Pancreas (tissue), 10 donors: ENCODE results near the gene TSHZ1. TPM values are rescaled to one million over a fixed set of nuclear protein-coding genes. Genes with fewer than 3 reads are reported as not detected.
A peak's percentile ranks its signal among the peaks of the same experiment; 100 is the strongest.

Source experiments
- ATAC-seq, 4 donors: fragments of 200-7000 bp; cut with Tn5 transposase; one replicate each; pipeline versions ENCODE4 v1.8.0 to v1.9.1; 2020; ENCODE audit warnings: mild to moderate bottlenecking in 4 of 4, moderate library complexity in 4 of 4
- DNase-seq, 6 donors: peaks; one replicate each; pipeline ENCODE4 v3.0.0-alpha.2; 2020
- FAIRE-seq: peaks from 2 replicates; lab custom pipeline; 2012; peaks lifted over from hg19 to GRCh38; lab: Jason Lieb, UNC
- H3K27ac ChIP-seq, 4 donors: fragments of 200-600 bp; sonication (generic); 1 replicate in 3 of 4; 2 replicates in 1 of 4; pipeline versions ENCODE4 v1.5.0 to v1.8.0; 2020
- H3K27me3 ChIP-seq, 4 donors: fragments of 200-600 bp; one replicate each; pipeline ENCODE4 v1.8.0; 2021
- H3K36me3 ChIP-seq, 3 donors: fragments of 200-600 bp; sonication (generic) in 1 of 3; one replicate each; pipeline versions ENCODE4 v1.5.0 to v1.8.0; 2020 to 2021
- H3K4me1 ChIP-seq, 3 donors: fragments of 200-600 bp; one replicate each; pipeline ENCODE4 v1.8.0; 2021
- H3K4me3 ChIP-seq, 4 donors: fragments of 200-600 bp; sonication (generic) in 2 of 4; one replicate each; pipeline versions ENCODE4 v1.5.0 to v1.8.0; 2020 to 2021
- H3K9me3 ChIP-seq, 4 donors: fragments of 200-600 bp; one replicate each; pipeline ENCODE4 v1.8.0; 2021
- CTCF ChIP-seq, 4 donors: fragments of 200-600 bp; sonication (generic) in 3 of 4; IDR thresholded peaks; one replicate each; pipeline versions ENCODE4 v1.5.0 to v1.8.0; 2021; ENCODE audit warnings: antibody characterized with exemption in 4 of 4
- WGBS, 2 donors: extraction: QIAGEN DNeasy Blood & Tissue Kit; methylation state at CpG; one replicate each; pipeline ENCODE4 v1.1.7; 2013; 5-methylcytosine and 5-hydroxymethylcytosine counted together
- intact Hi-C, 3 donors: fragments of 100-400 bp; cut with DNase I; formaldehyde crosslinking; loops; one replicate each; pipeline versions ENCODE4 v1.11.1 to v1.14.2; 2022
- polyA plus RNA-seq, 2 donors: library from polyadenylated mRNA; stranded (reverse); fragments of 200-250 nt; gene quantifications; one replicate each; pipeline ENCODE4 v1.2.3, GENCODE V29; 2013
- total RNA-seq, 6 donors: library from RNA; stranded (reverse); fragmentation: NEBNext Ultra II Directional in 4 of 6; extraction: Animal tissue kit (Norgen Biotek cat#: 25700) in 4 of 6; gene quantifications; one replicate each; pipeline versions ENCODE4 v1.2.1 to v1.2.4, GENCODE V29; 2021 to 2023
- donor health status: healthy with polysubstance abuse.
- donor health status: DM: no; HTN: no; CAD: no; lungs with moderate emphysema.
- donor health status: DM: no; HTN: no; CAD: no.
- donor health status: control.
- donor health status: control.
- donor health status: Bipolar disorder and iron deficiency.
- donor health status: DM: yes; HTN: yes; CAD: no.
- donor health status: DM: no; HTN: no; CAD: no.
- donor health status: DM: no; HTN: no; CAD: no.
- donor health status: DM: yes; HTN: yes; CAD: no.

TSHZ1 gene
- total and polyA plus RNA-seq, 8 donors: 4.7 to 13.6 (median 7.6) TPM

GRCh38 chr18:75262511-75262910 lies 51.9 kb downstream of the TSHZ1 start:
- Histone ChIP-seq H3K27ac (no peak overlapping the region), H3K4me1 (peaks cover 0 to 9% (median 4%) of the 10 kb centered on the region in 3 donors), H3K9me3 (no peaks in the 10 kb centered on the region), H3K27me3 (no peaks in the 10 kb centered on the region), H3K4me3 (no peak overlapping the region), H3K36me3 (no peaks in the 10 kb centered on the region)
- DNase-seq (no peak), ATAC-seq (peak in 1 of 4 donors; percentile 22), FAIRE-seq (no peak)
- no peak for TF ChIP-seq CTCF (IDR thresholded peaks at IDR 0.05)
- intact Hi-C loops: no loop called here
- WGBS, 2 donors: 90 to 92% methylated on average over 4 of the region's 4 CpGs

- Histone ChIP-seq H3K9me3 (no peaks in the 10 kb centered on the region), H3K36me3 (no peaks in the 10 kb centered on the region), H3K4me3 (no peak overlapping the region), H3K27ac (no peak overlapping the region), H3K27me3 (no peaks in the 10 kb centered on the region), H3K4me1 (peaks cover 0 to 9% (median 0%) of the 10 kb centered on the region in 3 donors)
- intact Hi-C loops: no loop called here
- no peak for TF ChIP-seq CTCF (IDR thresholded peaks at IDR 0.05)
- no peak for DNase-seq
- 31 to 40% methylated on average over 6 of the region's 6 CpGs for WGBS, 2 donors
- FAIRE-seq: no peak
- no peak for ATAC-seq
Measured at GRCh38 chr18:75264195-75264594, 53.6 kb downstream of the TSHZ1 start.

- FAIRE-seq: no peak
Measured at GRCh38 chr18:75264926-75265597, 54.5 kb downstream of the TSHZ1 start.

GRCh38 chr18:75265872-75266271 lies 55.3 kb downstream of the TSHZ1 start:
- DNase-seq: no peak
- no peaks in the 10 kb centered on the region for H3K36me3 ChIP-seq
- peaks cover 0 to 19% (median 8%) of the 10 kb centered on the region in 3 donors for H3K4me1 ChIP-seq
- FAIRE-seq: no peak
- ATAC-seq: no peak
- H3K9me3 ChIP-seq: peaks cover 0 to 3% (median 0%) of the 10 kb centered on the region in 4 donors
- no peak for TF ChIP-seq CTCF (IDR thresholded peaks at IDR 0.05)
- no peaks in the 10 kb centered on the region for H3K27me3 ChIP-seq
- no peak overlapping the region for H3K4me3 ChIP-seq
- no peak overlapping the region for H3K27ac ChIP-seq
- intact Hi-C loops: no loop called here
- WGBS, 2 donors: 81 to 92% methylated on average over 9 of the region's 9 CpGs

More at GRCh38 chr18:75264926-75265597, 54.5 kb downstream of the TSHZ1 start:
- TF ChIP-seq CTCF (IDR thresholded peaks at IDR 0.05): no peak
- no peaks in the 10 kb centered on the region for H3K9me3 ChIP-seq
- H3K36me3 ChIP-seq: no peaks in the 10 kb centered on the region
- H3K27me3 ChIP-seq: no peaks in the 10 kb centered on the region
- WGBS, 2 donors: 81 to 85% methylated on average over 11 of the region's 11 CpGs
- intact Hi-C loops: no loop called here
- no peak overlapping the region for H3K27ac ChIP-seq
- ATAC-seq (no peak), DNase-seq (no peak)
- no peak overlapping the region for H3K4me3 ChIP-seq
- H3K4me1 ChIP-seq: peaks cover 0 to 11% (median 3%) of the 10 kb centered on the region in 3 donors
